Stimulated activated naive CD8-positive, alpha-beta T cell treated with anti-CD3 and anti-CD28 coated beads, Interleukin-15, amount 100 ng/mL, for 72 hours (primary cell): ENCODE data around the gene TLR9.
"Not testable (repeated sequence)": the region's sequence is repeated elsewhere in the genome, so short reads cannot be mapped to it uniquely, and the experiment has no call there.

Experiments
- ATAC-seq: fragments of 150-1000 bp; cut with Tn5 transposase; 2 replicates; pipeline ENCODE4 v1.10.0; 2021; ENCODE audit warnings: mild to moderate bottlenecking, moderate library complexity
- DNase-seq, 2 donors: peaks; one replicate each; pipeline ENCODE4 v3.0.0; 2021 to 2022
- H3K27ac Mint-ChIP-seq, 2 donors: one replicate each; pipeline ENCODE4 v1.8.0; 2022; ENCODE audit warnings: mild to moderate bottlenecking in 2 of 2, mixed read lengths in 2 of 2, moderate library complexity in 2 of 2
- H3K27me3 Mint-ChIP-seq: one replicate; pipeline ENCODE4 v1.8.0; 2022; ENCODE audit warnings: mixed read lengths
- H3K4me1 Mint-ChIP-seq: one replicate; pipeline ENCODE4 v1.8.0; 2022; ENCODE audit warnings: mild to moderate bottlenecking, mixed read lengths
- H3K4me3 Mint-ChIP-seq, 2 donors: one replicate each; pipeline ENCODE4 v1.8.0; 2022; ENCODE audit warnings: mild to moderate bottlenecking in 2 of 2, mixed read lengths in 2 of 2, moderate library complexity in 1 of 2
- H3K9me3 Mint-ChIP-seq, 2 donors: one replicate each; pipeline ENCODE4 v1.8.0; 2022; ENCODE audit warnings: mixed read lengths in 2 of 2

Gene TLR9

DNA sequence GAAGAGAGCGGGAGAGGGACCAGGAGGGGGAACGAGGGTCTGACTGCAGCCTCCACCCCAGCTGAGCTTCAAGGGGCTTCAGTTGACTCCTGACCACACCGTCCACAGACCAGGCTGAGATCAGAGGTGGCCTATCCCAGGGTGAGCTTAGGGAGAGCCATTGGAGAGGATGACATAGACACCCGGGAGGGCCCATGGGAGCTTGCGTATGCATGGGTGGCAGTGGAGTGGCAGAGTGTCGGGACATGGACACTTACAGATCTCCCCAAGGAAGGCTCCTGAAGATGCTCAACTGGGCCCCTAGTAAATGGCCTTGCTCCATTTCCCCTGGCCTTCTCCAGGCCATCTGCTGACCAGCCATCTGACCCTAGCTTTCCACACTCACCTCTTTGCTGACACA is 40.1 kb downstream of the TLR9 start:
- no peak overlapping the region for H3K4me3 Mint-ChIP-seq
- no peaks in the 10 kb centered on the region for H3K9me3 Mint-ChIP-seq
- H3K27ac Mint-ChIP-seq: peak overlapping the region in 1 of 2 donors; percentile 41
- no peak for DNase-seq
- no peaks in the 10 kb centered on the region for H3K4me1 Mint-ChIP-seq
- no peak for ATAC-seq
- no peaks in the 10 kb centered on the region for H3K27me3 Mint-ChIP-seq

- DNase-seq (no peak), ATAC-seq (no peak)
- H3K9me3 Mint-ChIP-seq: no peaks in the 10 kb centered on the region
- no peak overlapping the region for H3K27ac Mint-ChIP-seq
- no peak overlapping the region for H3K4me3 Mint-ChIP-seq
- H3K27me3 Mint-ChIP-seq: no peaks in the 10 kb centered on the region
- H3K4me1 Mint-ChIP-seq: no peaks in the 10 kb centered on the region
Measured at GRCh38 chr3:52184690-52185089, 40.8 kb downstream of the TLR9 start.

DNA sequence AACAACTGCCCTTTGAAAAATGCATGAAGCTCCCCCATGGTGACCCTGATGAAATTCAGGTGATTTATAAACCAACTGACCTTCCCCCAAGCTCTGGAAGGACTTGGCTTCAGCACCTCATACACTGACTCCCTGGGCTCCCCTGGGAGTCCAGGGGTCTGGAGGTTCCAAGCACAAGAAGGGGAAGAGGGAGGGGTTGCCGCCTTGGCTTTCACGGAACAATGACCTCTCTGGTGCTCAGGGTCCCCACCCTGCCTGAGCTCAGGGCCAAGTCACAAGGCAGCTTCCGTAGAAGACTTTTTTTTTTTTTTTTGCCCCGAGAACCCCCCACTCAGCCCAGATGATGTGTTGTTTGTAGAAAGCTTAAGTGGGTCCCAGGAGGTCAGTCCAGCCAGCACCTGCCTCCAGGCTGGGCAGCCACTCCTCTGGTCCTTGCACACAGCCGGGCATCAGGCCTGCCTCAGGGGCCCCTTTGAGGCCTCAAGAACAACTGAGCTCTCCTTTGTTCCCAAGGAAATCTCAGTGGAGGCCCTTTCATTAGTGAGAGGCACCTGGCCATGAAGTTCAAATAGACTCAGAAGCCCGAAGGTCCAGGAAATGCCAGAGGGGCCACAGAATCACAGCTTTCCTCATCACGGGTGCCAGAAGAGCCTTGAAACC is 41.5 kb downstream of the TLR9 start:
- ATAC-seq (no peak), DNase-seq (no peak)
- H3K27ac Mint-ChIP-seq: no peak overlapping the region
- H3K4me3 Mint-ChIP-seq: no peak overlapping the region
- H3K4me1 Mint-ChIP-seq: no peaks in the 10 kb centered on the region
- H3K9me3 Mint-ChIP-seq: no peaks in the 10 kb centered on the region
- no peaks in the 10 kb centered on the region for H3K27me3 Mint-ChIP-seq

DNA sequence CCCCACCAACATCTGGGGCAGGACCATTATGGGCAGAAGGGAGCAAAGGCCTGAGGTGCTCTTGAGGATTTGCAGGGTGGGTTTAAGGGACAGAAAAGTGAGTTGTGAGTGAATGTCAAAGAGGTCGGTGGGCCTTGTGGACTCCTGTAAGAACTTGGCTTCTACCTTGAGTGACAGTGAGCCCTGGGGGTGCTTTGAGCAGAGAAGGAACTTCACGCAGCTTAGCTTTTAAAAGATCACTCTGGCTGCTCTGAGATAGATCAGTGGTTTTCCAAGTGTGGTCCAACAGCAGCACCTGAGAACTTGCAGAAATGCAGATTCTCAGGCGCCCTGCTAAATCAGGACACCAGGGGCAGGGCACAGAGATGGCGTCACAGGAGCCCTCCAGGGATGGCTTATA is 42.8 kb downstream of the TLR9 start:
- ATAC-seq: no peak
- Mint-ChIP-seq H3K4me1 (no peaks in the 10 kb centered on the region), H3K27ac (no peak overlapping the region), H3K27me3 (no peaks in the 10 kb centered on the region), H3K9me3 (no peaks in the 10 kb centered on the region), H3K4me3 (no peak overlapping the region)
- no peak for DNase-seq

DNA sequence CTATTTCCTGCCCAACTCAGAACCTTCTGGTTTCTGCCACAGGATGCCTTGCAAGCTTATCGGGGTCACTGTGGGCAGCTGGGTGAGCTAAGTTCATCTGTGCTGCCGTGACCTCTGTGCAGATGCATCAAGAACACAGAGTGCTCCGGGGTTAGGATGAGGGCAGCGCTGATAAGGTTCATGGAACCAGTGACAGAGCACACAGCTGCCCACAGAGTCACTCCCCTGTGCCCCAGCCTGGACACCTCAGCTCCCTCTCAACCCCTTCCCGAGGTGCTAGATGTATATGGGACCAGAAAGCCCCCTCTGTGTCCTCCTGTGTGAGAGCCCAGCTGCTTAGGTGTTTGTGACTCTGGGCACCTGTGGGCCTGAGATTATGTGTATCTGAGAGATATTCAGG is 43.2 kb downstream of the TLR9 start:
- H3K27me3 Mint-ChIP-seq: no peaks in the 10 kb centered on the region
- no peak overlapping the region for H3K27ac Mint-ChIP-seq
- DNase-seq: no peak
- no peak for ATAC-seq
- H3K9me3 Mint-ChIP-seq: no peaks in the 10 kb centered on the region
- H3K4me3 Mint-ChIP-seq: no peak overlapping the region
- H3K4me1 Mint-ChIP-seq: no peaks in the 10 kb centered on the region

GRCh38 chr3:52181543-52181942 is 43.9 kb downstream of the TLR9 start:
- Mint-ChIP-seq H3K4me3 (no peak overlapping the region), H3K9me3 (no peaks in the 10 kb centered on the region), H3K27ac (no peak overlapping the region), H3K27me3 (no peaks in the 10 kb centered on the region), H3K4me1 (no peaks in the 10 kb centered on the region)
- no peak for DNase-seq
- no peak for ATAC-seq

DNA sequence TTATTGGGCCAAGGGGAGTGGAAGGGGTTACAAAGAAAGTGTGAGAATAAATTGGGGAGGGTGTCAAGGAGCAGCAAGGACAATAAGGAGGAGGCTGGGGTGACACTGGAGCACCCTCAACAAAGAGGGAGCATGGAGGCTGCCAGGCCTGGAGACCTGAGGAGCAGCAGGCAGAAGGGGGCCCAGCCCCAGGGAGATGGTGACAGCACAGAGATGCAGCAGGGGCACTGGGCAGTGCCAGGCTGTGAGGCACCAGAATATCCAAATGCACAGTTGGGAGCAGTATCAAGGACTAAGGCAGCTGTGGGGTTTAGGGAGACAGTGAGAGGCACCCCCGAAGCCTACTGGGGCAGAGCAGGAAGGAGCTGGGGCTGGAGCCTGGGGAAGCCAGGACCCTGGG is 46.9 kb downstream of the TLR9 start:
- H3K9me3 Mint-ChIP-seq: no peaks in the 10 kb centered on the region
- H3K4me1 Mint-ChIP-seq: no peaks in the 10 kb centered on the region
- ATAC-seq (no peak), DNase-seq (no peak)
- no peaks in the 10 kb centered on the region for H3K27me3 Mint-ChIP-seq
- H3K27ac Mint-ChIP-seq: peak overlapping the region; percentile 23 to 56
- H3K4me3 Mint-ChIP-seq: no peak overlapping the region

DNA sequence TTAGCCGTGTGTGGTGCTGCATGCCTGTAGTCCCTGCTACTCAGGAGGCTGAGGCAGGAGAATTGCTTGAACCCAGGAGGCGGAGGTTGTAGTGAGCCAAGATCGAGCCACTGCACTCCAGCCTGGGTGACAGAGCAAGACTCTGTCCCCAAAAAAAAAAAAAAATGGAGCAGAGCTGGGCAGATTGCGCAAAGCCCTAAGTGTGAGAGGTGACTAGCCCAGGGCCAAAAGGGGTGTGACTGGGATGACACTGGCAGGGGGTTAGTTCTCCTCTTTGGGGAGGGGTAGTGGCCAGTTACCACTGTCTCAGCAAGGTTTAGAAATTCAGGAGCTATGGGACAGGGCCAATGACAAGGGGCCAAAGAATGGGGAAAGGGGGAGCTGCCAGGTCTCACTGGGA is 47.3 kb downstream of the TLR9 start:
- not testable (repeated sequence) for H3K27me3 Mint-ChIP-seq, ATAC-seq, H3K4me1 Mint-ChIP-seq, DNase-seq, H3K4me3 Mint-ChIP-seq, H3K9me3 Mint-ChIP-seq
- H3K27ac Mint-ChIP-seq: peak overlapping the region in 1 of 2 donors; percentile 22

- no peak for DNase-seq
- Mint-ChIP-seq H3K27ac (no peak overlapping the region), H3K9me3 (no peaks in the 10 kb centered on the region), H3K27me3 (no peaks in the 10 kb centered on the region), H3K4me1 (no peaks in the 10 kb centered on the region), H3K4me3 (no peak overlapping the region)
- ATAC-seq: no peak
Measured at GRCh38 chr3:52177701-52178042, 47.8 kb downstream of the TLR9 start.

DNA sequence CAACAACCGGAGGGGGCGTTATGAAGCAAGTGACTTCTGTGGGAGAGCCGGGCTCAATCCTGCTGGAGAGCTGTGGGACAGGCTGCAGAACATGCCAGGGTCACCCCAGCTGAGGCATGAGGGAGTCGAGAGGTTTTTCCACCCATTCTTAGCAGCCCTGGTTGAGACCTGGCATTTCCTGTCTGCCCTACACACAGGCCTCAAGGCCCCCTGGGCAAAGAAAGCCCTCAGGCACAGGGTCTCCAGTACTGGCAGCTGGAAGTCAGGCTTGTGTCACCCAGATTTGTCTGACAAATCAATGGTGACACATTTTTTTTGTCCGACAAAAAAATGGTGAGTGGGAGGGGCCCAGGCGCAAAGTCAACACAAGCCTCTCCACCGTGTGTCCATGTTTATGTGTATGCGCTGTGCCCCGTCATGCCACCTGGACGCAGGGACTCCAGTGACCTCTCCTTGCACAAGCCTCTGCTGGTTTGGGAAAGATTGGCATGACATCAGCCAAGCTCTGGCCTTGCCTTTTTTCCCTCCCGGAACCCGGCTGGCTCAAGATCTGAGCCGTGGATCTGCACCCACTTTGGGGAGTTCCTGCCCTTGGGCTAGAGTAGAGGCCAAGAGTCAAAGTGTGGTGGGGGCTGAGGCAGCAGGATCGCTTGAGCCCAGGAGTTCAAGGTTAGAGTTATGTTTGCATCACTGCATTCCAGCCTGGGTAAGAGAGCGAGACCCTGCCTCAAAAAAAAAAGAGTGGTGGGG is 48.3 kb downstream of the TLR9 start:
- Mint-ChIP-seq H3K27me3 (no peaks in the 10 kb centered on the region), H3K4me1 (no peaks in the 10 kb centered on the region), H3K9me3 (no peaks in the 10 kb centered on the region), H3K4me3 (no peak overlapping the region), H3K27ac (no peak overlapping the region)
- ATAC-seq: no peak
- DNase-seq: no peak

GRCh38 chr3:52176180-52176752 is 49.2 kb downstream of the TLR9 start:
- no peaks in the 10 kb centered on the region for H3K27me3 Mint-ChIP-seq
- ATAC-seq (no peak), DNase-seq (no peak)
- H3K4me1 Mint-ChIP-seq: no peaks in the 10 kb centered on the region
- no peak overlapping the region for H3K4me3 Mint-ChIP-seq
- H3K9me3 Mint-ChIP-seq: no peaks in the 10 kb centered on the region
- peak overlapping the region in 1 of 2 donors; percentile 72 for H3K27ac Mint-ChIP-seq

GRCh38 chr3:52175416-52176179 is 49.8 kb downstream of the TLR9 start:
- DNase-seq (no peak), ATAC-seq (no peak)
- Mint-ChIP-seq H3K27me3 (no peaks in the 10 kb centered on the region), H3K27ac (no peak overlapping the region), H3K4me1 (no peaks in the 10 kb centered on the region), H3K4me3 (no peak overlapping the region), H3K9me3 (no peaks in the 10 kb centered on the region)

DNA sequence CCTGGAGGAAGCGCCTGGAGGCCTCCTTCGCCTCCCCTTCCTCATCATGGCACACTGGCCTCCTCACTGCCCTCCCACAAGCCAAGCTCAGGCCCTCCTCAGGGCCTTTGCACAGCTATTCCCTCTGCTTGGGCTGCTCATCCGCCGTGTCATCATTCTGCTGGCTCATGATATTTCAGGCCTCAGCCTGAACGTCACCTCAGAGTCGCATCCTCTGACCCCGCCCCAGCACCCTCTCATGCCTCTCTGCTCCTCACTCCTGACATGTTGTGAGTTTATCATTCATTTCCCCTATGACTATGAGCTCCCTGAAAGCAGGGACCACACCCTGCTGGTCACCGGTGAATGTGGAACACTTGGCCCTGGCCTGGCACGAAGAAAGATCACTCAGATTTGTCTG is 50.5 kb downstream of the TLR9 start:
- no peaks in the 10 kb centered on the region for H3K27me3 Mint-ChIP-seq
- H3K9me3 Mint-ChIP-seq: no peaks in the 10 kb centered on the region
- H3K4me1 Mint-ChIP-seq: no peaks in the 10 kb centered on the region
- no peak for ATAC-seq
- no peak overlapping the region for H3K4me3 Mint-ChIP-seq
- no peak overlapping the region for H3K27ac Mint-ChIP-seq
- DNase-seq: no peak

GRCh38 chr3:52173101-52173500 is 52.3 kb downstream of the TLR9 start:
- H3K4me3 Mint-ChIP-seq: no peak overlapping the region
- ATAC-seq (no peak), DNase-seq (no peak)
- H3K4me1 Mint-ChIP-seq: no peaks in the 10 kb centered on the region
- no peaks in the 10 kb centered on the region for H3K27me3 Mint-ChIP-seq
- H3K27ac Mint-ChIP-seq: peak overlapping the region in 1 of 2 donors; percentile 20
- H3K9me3 Mint-ChIP-seq: no peaks in the 10 kb centered on the region

DNA sequence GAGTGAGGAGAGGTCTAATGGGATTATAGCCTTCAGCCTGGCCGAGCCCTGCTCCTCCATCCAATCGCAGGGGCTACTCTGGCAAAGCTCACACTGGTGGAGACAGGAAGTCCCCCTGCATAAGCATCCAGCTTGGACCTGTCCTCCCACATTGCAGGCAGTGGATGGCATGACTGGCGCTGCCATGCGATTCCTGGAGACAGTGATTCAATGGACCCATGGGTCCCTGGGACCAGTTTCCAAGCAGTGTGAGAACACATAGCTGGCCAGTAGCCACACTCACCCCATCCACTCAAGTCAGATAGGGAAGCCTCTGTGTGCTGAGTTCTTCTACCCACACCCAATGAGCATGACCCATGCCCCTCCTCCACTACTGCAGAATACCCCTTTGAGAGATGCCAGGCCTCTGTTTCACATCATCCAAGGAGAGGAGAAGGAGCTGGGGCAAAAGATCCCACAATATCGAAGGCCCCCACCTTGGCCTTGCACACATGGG is 53.1 kb downstream of the TLR9 start:
- DNase-seq: no peak
- Mint-ChIP-seq H3K4me3 (no peak overlapping the region), H3K27ac (peak overlapping the region in 1 of 2 donors; percentile 61)

More for the DNA sequence above, 53.1 kb downstream of the TLR9 start:
- ATAC-seq: no peak
- H3K27me3 Mint-ChIP-seq: no peaks in the 10 kb centered on the region
- H3K4me1 Mint-ChIP-seq: no peaks in the 10 kb centered on the region
- H3K9me3 Mint-ChIP-seq: no peaks in the 10 kb centered on the region
